HG03558 (cell line): ENCODE results near the gene SDK2.

Experiments used
- ATAC-seq: cut with Tn5 transposase; IDR thresholded peaks from one replicate; pipeline ENCODE4 v1.9.1; 2021; ENCODE audit warnings: moderate number of reproducible peaks; ENCODE audit not compliant: unreplicated experiment; ENCODE audit errors: extremely low read depth

Gene SDK2

DNA sequence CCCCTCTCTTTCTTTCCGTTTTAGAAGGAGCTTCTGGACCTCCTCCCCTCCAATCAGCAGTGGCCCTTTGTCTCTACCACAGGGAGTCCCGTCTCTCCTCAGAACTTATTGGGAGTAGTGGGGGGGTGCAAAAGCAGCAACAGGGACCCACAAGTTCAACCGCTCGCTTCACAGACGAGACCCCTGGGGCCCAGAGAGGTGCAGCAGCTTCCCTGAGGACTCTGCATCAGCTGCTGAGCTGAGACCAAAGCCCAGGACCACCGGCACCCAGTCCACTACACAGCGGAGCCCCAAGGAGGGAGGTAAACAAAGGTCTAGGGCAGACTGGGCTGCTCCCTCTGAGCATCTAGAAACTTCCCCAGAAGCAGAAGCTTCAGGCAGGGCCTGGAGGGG lies 123.9 kb downstream of the SDK2 start:
- no peak for ATAC-seq

DNA sequence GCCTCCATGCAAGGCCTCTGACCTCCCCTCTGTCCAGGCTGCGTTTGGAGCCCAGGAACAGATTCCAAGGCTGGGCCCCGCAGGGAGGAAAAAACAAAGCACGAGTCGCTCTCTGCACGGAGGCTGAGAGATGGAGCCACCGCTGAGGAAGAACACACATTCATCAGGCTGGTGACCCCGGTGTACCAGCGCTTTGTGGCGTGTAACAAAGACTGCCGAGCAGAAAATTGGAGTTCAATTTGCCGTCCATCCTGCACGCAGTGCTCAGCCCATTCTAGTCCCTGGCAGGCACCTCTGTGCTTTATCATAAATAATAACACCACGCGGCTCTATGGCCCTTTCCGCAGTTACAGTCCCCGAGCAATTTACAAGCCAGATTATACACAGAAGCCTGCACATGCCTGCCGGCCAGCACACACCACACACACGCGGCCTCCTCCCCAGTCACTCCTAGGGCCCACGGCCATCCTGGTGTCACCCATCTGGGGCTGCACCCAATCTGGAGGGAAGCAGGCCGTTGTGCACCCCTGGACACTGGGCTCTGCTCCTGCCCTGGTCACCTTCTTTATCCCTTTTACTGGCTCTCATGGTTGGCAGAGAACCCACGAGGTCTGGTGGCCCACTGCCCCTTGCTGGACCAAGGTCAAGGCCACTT lies 124.4 kb downstream of the SDK2 start:
- no peak for ATAC-seq

DNA sequence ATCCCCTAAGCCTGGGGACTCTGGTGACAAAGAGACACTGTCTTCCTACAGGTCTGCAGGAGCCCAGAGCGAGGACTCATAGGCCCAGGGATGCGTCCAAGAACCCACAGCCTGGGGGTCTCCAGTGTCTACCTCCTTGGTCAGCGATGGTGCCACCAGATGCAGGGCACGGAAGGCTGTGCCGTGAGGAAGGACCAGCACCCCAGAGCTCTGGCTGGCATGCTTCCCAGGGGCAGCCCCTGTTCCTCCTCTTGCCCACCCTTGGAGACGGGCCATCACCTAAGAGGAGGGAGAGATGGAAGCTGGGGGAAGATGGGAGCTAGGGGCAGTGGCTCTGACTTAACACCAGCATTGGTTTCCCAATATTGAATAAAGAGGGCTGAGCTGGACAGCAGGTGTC lies 125.2 kb downstream of the SDK2 start:
- ATAC-seq, result no peak

DNA sequence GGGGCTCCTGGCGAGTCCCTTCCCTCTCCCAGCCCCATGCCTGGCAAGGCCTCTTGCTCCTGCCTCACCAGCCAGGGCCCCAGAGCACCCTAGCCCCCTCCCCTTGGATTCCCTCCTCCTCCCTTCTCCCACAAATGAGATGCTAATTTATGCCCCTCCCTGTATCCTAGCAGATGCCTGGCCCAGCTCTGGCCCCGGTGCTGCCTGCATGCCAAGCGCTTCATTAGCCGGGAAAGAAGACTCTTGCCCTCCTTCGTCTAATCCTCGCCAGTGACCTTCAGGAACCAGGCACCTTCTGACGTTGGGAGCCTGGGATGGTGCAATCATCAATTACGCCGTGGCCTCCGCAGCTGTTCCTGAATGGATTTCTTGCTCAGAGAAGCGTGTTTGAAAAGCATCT lies 127.8 kb downstream of the SDK2 start:
- ATAC-seq, result no peak

DNA sequence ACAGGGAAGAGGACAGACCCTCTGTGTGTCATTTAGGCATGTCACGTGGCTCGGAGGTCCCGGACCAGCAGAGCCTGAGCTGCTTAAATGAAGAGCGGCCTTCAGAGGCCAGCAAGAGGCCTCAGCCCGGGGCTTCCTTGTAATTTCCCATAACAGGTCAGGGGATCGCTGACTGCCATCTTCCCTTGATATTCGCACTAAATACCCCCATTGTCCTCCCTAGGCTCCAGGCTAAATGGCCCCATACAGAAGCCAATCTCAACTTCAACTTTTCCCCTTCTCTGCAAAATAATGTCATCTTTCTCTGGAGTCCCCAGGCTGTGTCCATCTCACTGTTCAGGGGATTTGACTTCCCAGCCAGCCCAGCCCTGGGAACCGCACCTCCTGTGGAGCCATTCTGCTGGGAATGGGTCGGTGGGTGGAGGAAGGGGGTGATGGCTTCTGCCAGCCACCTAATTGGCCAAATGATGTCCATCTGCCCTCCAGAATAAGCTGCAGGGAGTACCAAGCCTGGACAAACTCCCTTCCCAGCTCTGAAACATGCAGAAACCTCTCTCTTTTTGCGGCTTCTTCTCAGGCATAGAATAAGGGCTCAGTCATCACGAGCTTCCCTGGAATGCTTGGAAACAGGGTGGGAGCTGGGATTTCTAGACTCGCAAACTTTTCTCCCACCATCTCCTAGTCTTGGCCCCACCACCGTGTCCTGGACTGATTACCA lies 129.9 kb downstream of the SDK2 start:
- ATAC-seq, result no peak

DNA sequence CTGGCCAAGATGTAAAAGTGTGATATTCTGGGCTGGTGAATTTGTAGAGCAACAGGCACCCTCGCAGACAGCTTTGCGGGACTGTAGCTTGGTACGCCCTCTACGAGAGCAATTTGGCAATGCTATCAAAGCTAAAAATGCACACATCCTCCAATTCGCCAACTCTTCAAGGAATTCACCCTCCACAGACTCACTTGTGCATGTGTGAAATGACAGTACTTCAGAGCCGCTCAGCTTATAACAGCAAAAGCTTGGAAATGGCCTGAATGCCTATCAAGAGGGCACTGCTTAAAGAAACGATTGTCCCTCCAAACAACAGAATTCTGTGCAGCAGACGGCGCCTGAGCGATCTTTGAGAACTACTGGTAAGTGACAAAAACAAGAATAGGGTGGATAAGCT lies 130.8 kb downstream of the SDK2 start:
- no peak for ATAC-seq

DNA sequence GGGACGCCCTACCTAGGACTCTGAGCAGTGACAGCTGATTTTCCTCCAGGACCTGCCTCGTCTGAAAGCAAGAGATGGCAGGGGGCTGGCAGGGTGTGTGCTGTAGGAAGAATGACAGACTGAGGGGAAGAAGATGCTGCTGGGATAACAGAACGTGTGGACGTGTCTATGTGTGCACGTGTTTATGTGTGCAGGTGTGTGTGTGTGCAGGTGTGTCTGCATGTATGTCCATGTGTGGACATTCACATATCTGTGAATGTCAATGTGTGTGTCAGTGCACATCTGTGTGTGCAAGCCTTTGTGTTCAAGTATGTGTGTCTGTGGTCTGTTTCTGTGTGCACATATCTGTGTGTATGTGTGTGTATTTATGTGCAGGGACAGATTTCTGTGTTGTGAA lies 132.5 kb downstream of the SDK2 start:
- no peak for ATAC-seq

DNA sequence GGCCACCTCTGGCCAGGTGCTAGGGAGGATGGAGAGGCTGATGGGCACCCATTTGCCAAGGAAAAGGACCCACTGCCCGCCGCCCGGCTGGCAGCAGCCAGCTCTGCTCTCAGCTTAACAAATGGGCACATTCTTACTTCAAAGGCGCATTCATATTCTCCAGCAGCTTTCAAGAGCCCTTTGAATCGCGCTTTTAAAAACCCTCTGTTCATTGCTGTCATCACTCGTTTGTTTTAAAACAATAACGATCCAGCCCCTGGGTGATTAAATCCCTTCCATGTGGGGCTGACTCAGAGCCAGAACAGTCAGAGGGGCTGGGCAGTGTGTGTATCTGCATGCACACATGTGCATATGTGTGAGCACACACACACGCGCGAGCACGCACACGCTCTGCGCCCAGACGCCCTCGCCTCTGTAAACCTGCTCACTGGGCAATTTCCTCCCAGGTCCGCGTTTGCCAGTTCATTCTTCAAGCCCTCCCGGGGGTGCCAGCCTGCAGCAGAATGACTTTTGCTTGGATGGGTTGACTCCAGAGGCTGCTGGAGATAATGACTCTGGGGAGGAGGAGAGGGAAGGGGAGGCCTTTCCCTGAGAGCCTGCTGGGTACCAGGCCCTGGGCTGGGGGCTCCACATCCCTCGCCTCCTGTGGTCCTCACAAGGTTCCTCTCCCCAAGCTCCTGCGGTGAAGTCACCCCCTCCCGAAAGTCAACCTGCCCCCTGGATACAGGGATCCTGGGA lies 133.1 kb downstream of the SDK2 start:
- ATAC-seq, result no peak

DNA sequence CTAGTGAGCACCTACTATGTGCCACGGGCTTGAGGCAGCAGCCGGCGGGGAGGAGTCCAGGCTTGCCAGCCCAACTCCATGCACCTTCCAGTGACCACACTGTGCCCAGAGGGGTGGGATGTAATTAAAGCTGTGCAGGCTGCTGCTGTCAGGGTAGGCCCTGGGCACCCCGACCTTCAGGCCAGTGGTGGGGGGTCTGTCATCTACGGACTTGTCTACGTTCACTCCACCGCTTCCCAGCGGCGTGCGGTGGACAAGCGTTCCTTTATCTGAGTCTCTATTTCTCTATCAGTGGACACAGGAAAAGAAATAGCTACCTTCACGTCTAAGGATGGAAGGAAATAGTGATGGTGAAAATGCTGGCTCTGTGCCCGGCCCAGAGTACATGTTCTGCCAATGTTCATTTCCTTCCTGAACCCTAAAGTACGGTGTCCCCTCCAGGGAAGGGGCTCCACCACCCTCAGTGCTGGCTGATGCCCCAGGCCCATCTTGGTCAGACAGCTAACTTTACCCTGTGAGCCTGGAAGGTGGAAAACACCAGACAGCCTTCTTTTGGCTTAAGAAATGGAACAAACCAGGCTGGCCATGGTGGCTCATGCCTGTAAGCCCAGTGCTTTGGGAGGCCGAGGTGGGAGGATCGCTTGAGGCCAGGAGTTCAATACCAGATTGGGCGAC lies 135.2 kb downstream of the SDK2 start:
- ATAC-seq, result no peak

DNA sequence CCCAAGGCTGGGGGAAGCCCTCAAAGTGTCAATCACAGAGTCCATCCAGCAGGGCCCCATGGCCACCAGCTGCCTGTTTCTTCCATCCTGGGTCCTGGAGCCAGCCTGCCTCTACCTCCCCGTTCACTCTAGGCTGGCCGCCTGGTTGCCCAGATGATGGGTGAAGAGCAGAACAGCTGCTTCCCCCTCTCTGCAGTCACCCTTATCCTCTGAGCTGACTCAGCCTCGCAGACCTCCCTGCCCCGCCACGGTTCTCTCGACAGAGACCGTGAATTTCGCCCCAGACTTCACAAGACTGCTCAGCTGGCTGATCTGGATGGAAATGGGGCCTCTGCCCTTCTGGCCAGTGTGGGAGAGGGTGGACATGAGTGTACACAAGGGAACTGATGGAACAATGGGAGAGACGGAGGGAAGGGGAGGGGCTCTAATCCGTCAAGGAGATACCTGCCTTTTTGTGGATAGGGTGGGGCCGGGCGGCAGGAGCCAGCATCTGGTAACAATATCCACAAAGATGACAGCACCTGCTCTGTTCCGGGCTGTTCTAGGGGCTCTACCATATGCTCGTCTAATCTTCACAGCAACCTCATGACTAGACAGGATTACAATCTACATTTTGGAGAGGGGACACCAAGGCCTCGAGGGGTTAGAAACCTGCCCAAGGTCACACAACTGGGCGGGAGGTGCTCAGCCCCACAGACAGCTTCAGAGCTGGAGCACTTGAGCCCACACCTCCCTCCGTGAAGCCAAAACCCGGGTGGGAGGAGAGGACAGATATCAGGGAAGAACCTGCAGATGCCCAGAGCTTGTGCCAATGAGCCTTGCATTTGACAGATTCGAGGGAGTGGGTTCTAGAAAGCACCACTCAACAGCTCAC lies 136.0 kb downstream of the SDK2 start:
- ATAC-seq, result no peak

DNA sequence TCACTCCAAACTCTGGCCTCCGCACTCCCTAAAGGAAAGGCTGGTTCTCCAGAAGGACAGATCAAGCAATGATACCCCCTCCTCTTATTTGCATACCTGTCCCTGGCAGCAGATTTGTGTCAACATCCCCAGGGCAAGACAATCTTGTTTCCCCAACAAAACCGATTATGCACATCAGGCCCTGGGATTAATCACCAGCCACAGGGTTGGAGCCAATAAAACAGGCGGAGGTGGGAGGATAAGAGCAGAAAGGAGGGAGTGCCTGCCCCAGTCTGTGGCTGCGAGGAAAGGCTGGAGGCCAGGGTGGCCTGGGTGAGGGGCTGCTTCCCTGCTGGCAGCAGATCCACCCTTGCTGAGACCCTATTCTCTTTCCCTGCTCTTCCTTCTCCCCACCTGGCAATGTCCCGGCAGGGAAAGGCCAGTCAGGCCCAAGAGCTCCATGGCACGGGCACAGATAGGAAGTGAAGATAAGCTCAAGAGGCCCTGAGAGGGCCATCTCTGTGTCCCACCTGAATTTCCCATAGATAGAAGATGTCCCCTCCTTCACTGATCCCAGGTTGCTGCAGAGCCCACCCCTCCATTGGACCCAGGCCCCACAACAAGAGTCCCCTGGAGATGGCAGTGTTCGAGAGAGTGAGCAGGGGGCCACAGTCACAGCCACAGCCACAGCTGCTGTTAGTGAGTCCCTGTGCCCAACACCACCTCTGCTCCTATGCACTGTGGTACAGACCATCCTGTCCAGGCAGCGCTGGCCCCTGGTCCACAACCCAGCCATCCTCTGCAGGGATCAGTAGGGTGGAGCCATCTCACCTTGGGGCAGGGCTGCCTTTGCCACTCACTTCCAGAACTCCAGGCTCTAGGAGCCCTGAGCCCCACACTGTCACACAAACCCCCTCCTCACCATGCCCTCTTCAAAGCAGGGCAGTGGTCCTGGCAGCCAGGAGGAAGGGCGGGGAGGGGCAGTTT lies 137.5 kb downstream of the SDK2 start:
- ATAC-seq, result no peak

DNA sequence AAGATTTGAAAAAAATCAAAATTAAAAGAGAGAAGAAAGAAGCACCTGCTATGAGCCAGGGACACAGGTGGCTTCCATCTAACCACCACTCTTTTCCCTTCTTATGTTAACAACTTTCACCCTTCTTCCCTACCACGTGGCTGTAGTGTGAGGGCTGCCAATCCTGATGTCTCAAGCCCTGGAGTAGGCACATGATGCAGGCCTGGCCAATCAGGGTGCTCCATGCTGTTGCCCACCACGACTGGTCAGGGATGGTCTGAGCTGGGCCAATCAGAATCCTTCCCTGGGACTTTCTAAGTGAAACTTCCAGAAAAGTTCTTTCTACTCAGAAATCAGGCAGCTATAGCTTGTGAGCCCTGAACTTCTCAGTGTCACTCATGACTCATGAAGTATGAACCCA lies 140.7 kb downstream of the SDK2 start:
- ATAC-seq, result no peak

DNA sequence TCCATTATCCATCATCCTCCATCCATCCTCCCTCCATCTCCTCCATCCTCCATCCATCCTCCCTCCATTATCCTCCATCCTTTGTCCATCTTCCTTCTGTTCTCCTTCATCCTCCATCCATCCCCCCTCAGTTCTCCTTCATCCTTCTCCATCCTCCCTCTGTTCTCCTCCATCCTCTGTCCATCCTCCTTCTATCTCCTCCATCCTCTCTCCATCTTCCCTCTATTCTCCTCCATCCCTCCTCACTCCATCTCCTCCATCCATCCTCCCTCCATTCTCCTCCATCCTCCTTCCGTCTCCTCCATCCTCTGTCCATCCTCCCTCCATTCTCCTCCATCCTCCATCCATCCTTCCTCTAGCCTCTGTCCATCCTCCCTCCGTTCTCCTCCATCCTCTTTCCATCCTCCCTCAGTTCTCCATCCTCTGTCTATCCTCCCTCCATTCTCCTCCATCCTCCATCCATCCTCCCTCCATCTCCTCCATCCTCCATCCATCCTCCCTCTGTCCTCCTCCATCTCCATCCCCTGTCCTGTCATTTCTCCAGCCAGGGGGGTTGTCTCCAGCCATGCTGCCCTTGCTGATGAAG lies 143.7 kb downstream of the SDK2 start:
- no peak for ATAC-seq

DNA sequence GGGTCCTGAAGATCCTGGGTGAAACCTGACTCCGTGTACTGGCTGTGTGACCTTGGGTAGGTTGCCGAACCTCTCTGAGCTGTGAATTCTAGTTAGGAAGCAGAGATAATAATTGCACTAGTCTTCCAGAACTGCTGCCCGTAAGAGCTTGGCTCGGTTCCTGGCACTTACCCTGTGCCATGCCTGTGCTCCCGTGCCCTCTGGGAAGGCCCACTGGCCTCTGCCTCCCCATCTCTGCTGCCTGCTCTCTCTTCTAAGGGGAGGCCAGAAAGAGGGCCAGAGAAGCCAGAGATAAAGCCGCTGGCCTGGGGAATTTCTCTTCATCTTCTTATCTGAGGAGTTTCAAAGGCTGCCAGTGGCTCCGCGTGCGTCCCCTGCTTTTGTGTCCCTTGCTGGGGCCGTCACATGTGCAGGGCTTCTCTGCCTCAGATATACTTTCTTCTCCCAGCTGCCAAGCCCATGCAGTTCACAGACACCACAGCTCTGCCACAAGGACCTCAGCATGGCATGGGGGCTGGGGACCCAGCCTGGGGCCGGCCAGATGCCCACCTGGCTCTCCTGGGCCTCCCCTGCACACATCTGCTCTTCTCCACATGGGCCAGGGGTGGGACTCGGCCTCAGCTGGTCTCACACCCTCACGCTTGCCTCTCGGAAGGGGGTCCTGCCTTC lies 145.2 kb downstream of the SDK2 start:
- ATAC-seq, result no peak

DNA sequence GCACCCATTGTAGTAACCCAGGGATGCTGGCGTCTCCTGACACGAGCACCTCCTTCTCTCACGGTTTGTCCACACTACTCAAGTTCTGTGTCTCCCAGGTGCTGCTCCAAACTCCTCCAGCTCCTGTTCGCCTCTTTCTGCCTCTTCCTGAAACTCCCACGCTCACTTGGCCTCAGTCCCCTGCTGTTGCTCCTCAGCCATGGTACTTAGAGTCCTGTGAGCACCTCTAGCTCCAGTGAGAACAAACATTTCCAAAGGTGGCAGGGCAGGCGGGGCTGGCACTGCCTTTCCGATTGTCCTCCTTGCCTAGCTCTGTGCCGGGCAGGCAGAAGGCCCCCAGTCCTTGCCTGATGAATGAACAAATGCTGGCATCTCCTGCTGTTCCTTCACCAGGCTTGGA lies 146.1 kb downstream of the SDK2 start:
- ATAC-seq, result no peak

DNA sequence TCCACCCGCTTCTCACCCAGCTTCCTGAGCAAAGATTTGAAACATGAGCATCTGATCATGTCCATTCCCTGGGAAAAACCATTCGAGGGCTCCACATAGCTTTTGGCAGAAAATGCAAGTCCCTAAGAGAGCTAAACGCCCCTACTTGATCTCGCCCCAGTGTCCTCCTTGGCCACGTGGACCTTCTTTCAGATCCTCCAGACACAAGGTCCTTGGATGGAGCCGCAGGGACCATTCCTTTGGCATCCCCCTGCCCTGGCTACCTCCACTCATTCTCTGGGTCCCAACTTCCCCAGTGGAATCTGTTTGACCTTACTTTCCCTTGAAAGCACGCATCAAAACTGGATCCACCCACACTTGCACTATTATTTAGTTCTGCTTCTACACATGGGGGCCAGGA lies 146.5 kb downstream of the SDK2 start:
- no peak for ATAC-seq

DNA sequence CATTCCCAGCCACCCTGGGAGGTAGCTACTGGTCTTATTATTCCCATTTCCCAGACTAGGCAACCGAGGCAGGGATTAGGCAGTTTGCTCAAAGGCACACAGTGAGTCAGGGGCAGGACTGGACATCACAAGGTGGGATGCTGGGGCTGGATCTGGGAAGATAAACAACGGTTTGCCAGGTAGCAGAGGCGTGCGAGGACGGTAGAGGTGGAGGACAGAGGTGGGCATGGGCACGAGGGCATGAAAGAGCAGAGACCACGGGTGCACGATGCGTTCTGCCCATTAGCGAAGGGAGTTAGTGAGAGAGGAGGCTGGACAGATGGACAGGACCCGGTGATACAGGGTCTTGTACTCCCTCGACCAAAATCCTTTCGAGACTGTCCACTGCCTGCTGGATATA lies 148.0 kb downstream of the SDK2 start:
- ATAC-seq, result no peak

DNA sequence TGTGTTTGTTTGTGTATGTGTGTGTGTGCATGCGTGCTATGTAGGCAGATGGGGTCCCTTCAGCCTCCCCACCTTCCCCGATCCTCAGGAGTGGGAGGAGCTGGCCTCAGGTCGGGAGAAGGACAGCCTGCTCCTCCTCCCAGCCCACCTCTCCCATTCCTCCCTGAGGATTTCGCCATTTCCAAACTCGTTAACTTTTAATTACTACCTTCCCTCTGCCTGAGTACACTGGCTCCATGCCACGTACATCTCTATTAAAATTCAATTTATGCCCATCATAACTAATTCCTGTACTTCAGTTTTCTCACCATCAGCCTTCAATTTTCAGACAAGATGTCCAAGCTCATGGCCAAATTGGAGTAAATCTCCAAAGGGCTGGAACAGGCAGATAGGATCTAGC lies 148.6 kb downstream of the SDK2 start:
- ATAC-seq, result no peak
